ENCODE measurements around the gene PRR13.
"Not testable (repeated sequence)": the region's sequence is repeated elsewhere in the genome, so short reads cannot be mapped to it uniquely, and the experiment has no call there.

PRR13 gene

GRCh38 chr12:53466640-53467039, 25.1 kb downstream of the PRR13 start:
- DNase-seq (ENCODE audit: low read depth, low spot score): peak; percentile 52

GRCh38 chr12:53467082-53467481, 25.5 kb downstream of the PRR13 start:
- no peak for DNase-seq (ENCODE audit: low read depth, low spot score)
- peak overlapping the region; percentile 62 for H3K27ac ChIP-seq

More at GRCh38 chr12:53466640-53467039, 25.1 kb downstream of the PRR13 start:
- peak overlapping the region; percentile 62 for H3K27ac ChIP-seq

- DNase-seq (ENCODE audit: low read depth, low spot score): no peak
- peak overlapping the region; percentile 62 for H3K27ac ChIP-seq
These were observed 26.3 kb downstream of the PRR13 start for GRCh38 chr12:53467880-53468279.

- no peak for DNase-seq (ENCODE audit: low read depth, low spot score)
- peak overlapping the region; percentile 62 for H3K27ac ChIP-seq
These were observed 26.7 kb downstream of the PRR13 start for GRCh38 chr12:53468282-53468681.

GRCh38 chr12:53472056-53472582, 30.6 kb downstream of the PRR13 start:
- no peak for DNase-seq (ENCODE audit: low read depth, low spot score)
- no peak overlapping the region for H3K27ac ChIP-seq

- no peak for DNase-seq (ENCODE audit: low read depth, low spot score)
- no peak overlapping the region for H3K27ac ChIP-seq
These were observed 32.5 kb downstream of the PRR13 start for GRCh38 chr12:53474077-53474476.

GRCh38 chr12:53474819-53475218, 33.3 kb downstream of the PRR13 start:
- no peak overlapping the region for H3K27ac ChIP-seq

GRCh38 chr12:53476769-53477209, 35.3 kb downstream of the PRR13 start:
- no peak for DNase-seq (ENCODE audit: low read depth, low spot score)
- no peak overlapping the region for H3K27ac ChIP-seq

More at GRCh38 chr12:53474819-53475218, 33.3 kb downstream of the PRR13 start:
- DNase-seq (ENCODE audit: low read depth, low spot score): no peak

- DNase-seq (ENCODE audit: low read depth, low spot score): no peak
- peak overlapping the region; percentile 72 for H3K27ac ChIP-seq
These were observed 37.3 kb downstream of the PRR13 start for GRCh38 chr12:53478865-53479264.

GRCh38 chr12:53479331-53479730, 37.8 kb downstream of the PRR13 start:
- DNase-seq (ENCODE audit: low read depth, low spot score): no peak
- H3K27ac ChIP-seq: peak overlapping the region; percentile 72

- H3K27ac ChIP-seq: peak overlapping the region; percentile 72
- DNase-seq (ENCODE audit: low read depth, low spot score): no peak
These were observed 39.2 kb downstream of the PRR13 start for GRCh38 chr12:53480491-53481442.

GRCh38 chr12:53481458-53481857, 39.9 kb downstream of the PRR13 start:
- H3K27ac ChIP-seq: peak overlapping the region; percentile 72
- DNase-seq (ENCODE audit: low read depth, low spot score): not testable (repeated sequence)

- DNase-seq (ENCODE audit: low read depth, low spot score): no peak
- peak overlapping the region; percentile 72 for H3K27ac ChIP-seq
These were observed 40.5 kb downstream of the PRR13 start for GRCh38 chr12:53481939-53482586.

- DNase-seq (ENCODE audit: low read depth, low spot score): no peak
- H3K27ac ChIP-seq: peak overlapping the region; percentile 72
These were observed 41.2 kb downstream of the PRR13 start for GRCh38 chr12:53482626-53483168.

GRCh38 chr12:53483225-53483978, 41.9 kb downstream of the PRR13 start:
- peak overlapping the region; percentile 72 for H3K27ac ChIP-seq
- no peak for DNase-seq (ENCODE audit: low read depth, low spot score)

- H3K27ac ChIP-seq: peak overlapping the region; percentile 72
- DNase-seq (ENCODE audit: low read depth, low spot score): no peak
These were observed 42.4 kb downstream of the PRR13 start for GRCh38 chr12:53483979-53484377.

- DNase-seq (ENCODE audit: low read depth, low spot score): peak; percentile 67
- H3K27ac ChIP-seq: peak overlapping the region; percentile 72
These were observed 43.4 kb downstream of the PRR13 start for GRCh38 chr12:53484686-53485575.

GRCh38 chr12:53485955-53486735, 44.6 kb downstream of the PRR13 start:
- no peak for DNase-seq (ENCODE audit: low read depth, low spot score)
- no peak overlapping the region for H3K27ac ChIP-seq

Measured in epithelial cell of prostate (primary cell).